Measurements from ENCODE around the gene AIG1. TPM values are rescaled to one million over a fixed set of nuclear protein-coding genes. Genes with fewer than 3 reads are reported as not detected.

The AIG1 gene
- total RNA-seq, 1 experiment from 2014 or later, result 51.1 TPM

DNA sequence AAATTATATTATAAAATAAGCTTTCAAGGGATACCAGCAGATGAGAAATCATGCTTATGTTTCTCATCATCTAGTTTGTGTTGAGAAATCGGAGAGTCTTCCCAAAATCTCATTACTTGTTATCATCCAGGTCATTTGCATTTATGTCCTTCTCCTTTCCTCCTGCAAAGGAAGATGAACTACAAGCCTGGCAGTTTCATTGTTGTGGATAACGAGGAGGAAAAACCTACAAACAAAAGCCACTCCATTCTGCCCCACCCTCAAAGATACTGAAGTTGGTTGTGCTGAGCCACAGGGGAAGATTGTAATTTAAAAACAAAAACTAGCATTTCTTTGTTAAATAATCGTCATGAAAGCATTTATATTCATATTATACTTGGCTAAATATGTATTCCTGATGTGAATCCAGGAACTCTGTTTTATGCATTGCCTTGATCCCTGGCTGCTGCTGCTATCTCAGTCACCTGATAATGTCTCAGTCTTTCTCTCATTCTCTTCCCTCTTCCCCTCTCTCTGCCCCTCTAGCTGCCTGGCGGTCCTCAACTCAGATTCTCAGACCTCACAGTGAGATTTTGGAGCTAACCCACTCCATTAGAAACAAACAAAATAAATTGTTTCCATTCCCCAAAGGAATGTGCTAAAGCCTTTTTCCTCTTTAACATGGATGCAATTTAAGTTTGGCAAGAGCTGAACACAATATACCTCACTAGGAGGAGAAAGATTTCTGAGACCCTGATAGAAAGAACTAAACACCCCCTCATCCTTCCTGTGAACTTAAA lies 204.5 kb downstream of the AIG1 start:
- no peak for DNase-seq (ENCODE audit: low read depth, low spot score)
- H3K4me2 ChIP-seq (ENCODE audit: low read length), result no peak overlapping the region
- no peaks in the 10 kb centered on the region for H3K36me3 ChIP-seq (ENCODE audit: control insufficient read depth in 1 of 2, insufficient read depth in 2 of 2, low read length in 2 of 2)
- RAD21 ChIA-PET (ENCODE audit: low non-redundant PET in 1 of 2, low total read pairs in 2 of 2, uncharacterized antibody in 2 of 2, unreplicated experiment in 2 of 2), result interaction anchor here in 1 of 2 experiments (0.6 kb wide), 1 partner anchor 144 kb away, joined by 5 read pairs; no protein-coding TSS in a partner anchor
- POLR2A ChIA-PET, result no interaction called here
- BruUV-seq (replicated peaks), result no TSS peak
- H3K4me1 ChIP-seq (ENCODE audit: control insufficient read depth in 1 of 2, insufficient read depth in 2 of 2, low read length in 2 of 2), result no peaks in the 10 kb centered on the region
- H3K27me3 ChIP-seq (ENCODE audit: insufficient read depth, low read length), result no peaks in the 10 kb centered on the region
- no peaks in the 10 kb centered on the region for H4K20me1 ChIP-seq (ENCODE audit: insufficient read depth)
- H3K27ac ChIP-seq (ENCODE audit: low read depth, low read length), result no peak overlapping the region
- H3K9ac ChIP-seq (ENCODE audit: low read length), result no peak overlapping the region
- H3K9me2 ChIP-seq (ENCODE audit: insufficient read depth), result no peaks in the 10 kb centered on the region
- CTCF ChIA-PET, result no interaction called here
- H3K9me3 ChIP-seq (ENCODE audit: control insufficient read depth in 1 of 2, insufficient read depth in 1 of 2, low read depth in 1 of 2, low read length in 2 of 2), result no peaks in the 10 kb centered on the region
- TF ChIP-seq ELF1 (IDR thresholded peaks at IDR 0.05; ENCODE audit: borderline replicate concordance, low read depth), result no peak
- no peak for TF ChIP-seq EZH2phosphoT487 (IDR thresholded peaks at IDR 0.05; ENCODE audit: borderline replicate concordance)
- no peak for TF ChIP-seq EGR1 (IDR thresholded peaks at IDR 0.05; ENCODE audit: low read depth)
- no peak for TF ChIP-seq CBX3 (IDR thresholded peaks at IDR 0.05; ENCODE audit: low read depth)
- TF ChIP-seq EZH2 (IDR thresholded peaks at IDR 0.05), result no peak
- TF ChIP-seq, protein P1, sequence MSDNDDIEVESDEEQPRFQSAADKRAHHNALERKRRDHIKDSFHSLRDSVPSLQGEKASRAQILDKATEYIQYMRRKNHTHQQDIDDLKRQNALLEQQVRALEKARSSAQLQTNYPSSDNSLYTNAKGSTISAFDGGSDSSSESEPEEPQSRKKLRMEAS (IDR thresholded peaks at IDR 0.05), result no peak
- TF ChIP-seq JUND (IDR thresholded peaks at IDR 0.05), result no peak
- TF ChIP-seq, protein P2, sequence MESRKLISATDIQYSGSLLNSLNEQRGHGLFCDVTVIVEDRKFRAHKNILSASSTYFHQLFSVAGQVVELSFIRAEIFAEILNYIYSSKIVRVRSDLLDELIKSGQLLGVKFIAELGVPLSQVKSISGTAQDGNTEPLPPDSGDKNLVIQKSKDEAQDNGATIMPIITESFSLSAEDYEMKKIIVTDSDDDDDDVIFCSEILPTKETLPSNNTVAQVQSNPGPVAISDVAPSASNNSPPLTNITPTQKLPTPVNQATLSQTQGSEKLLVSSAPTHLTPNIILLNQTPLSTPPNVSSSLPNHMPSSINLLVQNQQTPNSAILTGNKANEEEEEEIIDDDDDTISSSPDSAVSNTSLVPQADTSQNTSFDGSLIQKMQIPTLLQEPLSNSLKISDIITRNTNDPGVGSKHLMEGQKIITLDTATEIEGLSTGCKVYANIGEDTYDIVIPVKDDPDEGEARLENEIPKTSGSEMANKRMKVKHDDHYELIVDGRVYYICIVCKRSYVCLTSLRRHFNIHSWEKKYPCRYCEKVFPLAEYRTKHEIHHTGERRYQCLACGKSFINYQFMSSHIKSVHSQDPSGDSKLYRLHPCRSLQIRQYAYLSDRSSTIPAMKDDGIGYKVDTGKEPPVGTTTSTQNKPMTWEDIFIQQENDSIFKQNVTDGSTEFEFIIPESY (IDR thresholded peaks at IDR 0.05; ENCODE audit: extremely low read depth, insufficient replicate concordance, low read length), result no peak
- TF ChIP-seq, protein P3, sequence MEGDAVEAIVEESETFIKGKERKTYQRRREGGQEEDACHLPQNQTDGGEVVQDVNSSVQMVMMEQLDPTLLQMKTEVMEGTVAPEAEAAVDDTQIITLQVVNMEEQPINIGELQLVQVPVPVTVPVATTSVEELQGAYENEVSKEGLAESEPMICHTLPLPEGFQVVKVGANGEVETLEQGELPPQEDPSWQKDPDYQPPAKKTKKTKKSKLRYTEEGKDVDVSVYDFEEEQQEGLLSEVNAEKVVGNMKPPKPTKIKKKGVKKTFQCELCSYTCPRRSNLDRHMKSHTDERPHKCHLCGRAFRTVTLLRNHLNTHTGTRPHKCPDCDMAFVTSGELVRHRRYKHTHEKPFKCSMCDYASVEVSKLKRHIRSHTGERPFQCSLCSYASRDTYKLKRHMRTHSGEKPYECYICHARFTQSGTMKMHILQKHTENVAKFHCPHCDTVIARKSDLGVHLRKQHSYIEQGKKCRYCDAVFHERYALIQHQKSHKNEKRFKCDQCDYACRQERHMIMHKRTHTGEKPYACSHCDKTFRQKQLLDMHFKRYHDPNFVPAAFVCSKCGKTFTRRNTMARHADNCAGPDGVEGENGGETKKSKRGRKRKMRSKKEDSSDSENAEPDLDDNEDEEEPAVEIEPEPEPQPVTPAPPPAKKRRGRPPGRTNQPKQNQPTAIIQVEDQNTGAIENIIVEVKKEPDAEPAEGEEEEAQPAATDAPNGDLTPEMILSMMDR (IDR thresholded peaks at IDR 0.05 in 2 of 3, conservative IDR thresholded peaks at IDR 0.05 in 1 of 3; ENCODE audit: borderline replicate concordance in 1 of 3, insufficient read depth in 1 of 3, low read depth in 2 of 3, low read length in 2 of 3), result no peak
- TF ChIP-seq POLR2A (IDR thresholded peaks at IDR 0.05; ENCODE audit: borderline replicate concordance, extremely low read depth, insufficient read depth, insufficient read length), result no peak
- TF ChIP-seq FOSL1 (IDR thresholded peaks at IDR 0.05; ENCODE audit: low read depth), result no peak
- no peak for TF ChIP-seq SP1 (IDR thresholded peaks at IDR 0.05; ENCODE audit: low read depth)
- no peak for TF ChIP-seq RAD21 (IDR thresholded peaks at IDR 0.05; ENCODE audit: low read depth)
- H3K4me3 ChIP-seq (replicated peaks in 1 of 2; ENCODE audit: low read depth in 1 of 2, low read length in 2 of 2), result no peak overlapping the region
- intact Hi-C loops (cut with micrococcal nuclease), result no loop called here
- H3K79me2 ChIP-seq (ENCODE audit: insufficient read depth, low read length), result no peaks in the 10 kb centered on the region
- no peak for ATAC-seq
- no peak overlapping the region for H2AFZ ChIP-seq (ENCODE audit: low read depth, low read length, poor library complexity, severe bottlenecking)
